Effector memory CD8-positive, alpha-beta T cell (primary cell): ENCODE results near the gene ARHGAP8.
A peak's percentile ranks its signal among the peaks of the same experiment; 100 is the strongest.

Source experiments
- ATAC-seq: fragments of 150-1000 bp; cut with Tn5 transposase; replicated peaks from 2 replicates; pipeline ENCODE4 v1.10.0; 2021; ENCODE audit warnings: mild to moderate bottlenecking, moderate library complexity
- DNase-seq, 3 experiments: peaks; one replicate each; pipeline ENCODE4 v3.0.0; 2021
- H3K27ac Mint-ChIP-seq, 2 donors: one replicate each; pipeline ENCODE4 v1.8.0; 2022; ENCODE audit warnings: mild to moderate bottlenecking in 2 of 2, mixed read lengths in 2 of 2, moderate library complexity in 2 of 2
- H3K27me3 Mint-ChIP-seq, 2 donors: one replicate each; pipeline ENCODE4 v1.8.0; 2022; ENCODE audit warnings: mixed read lengths in 2 of 2
- H3K36me3 Mint-ChIP-seq: one replicate; pipeline ENCODE4 v1.8.0; 2022; ENCODE audit warnings: mild to moderate bottlenecking, moderate library complexity, mixed read lengths; ENCODE audit not compliant: insufficient read depth
- H3K4me1 Mint-ChIP-seq, 2 donors: one replicate each; pipeline ENCODE4 v1.8.0; 2022; ENCODE audit warnings: low read depth in 2 of 2, mixed read lengths in 2 of 2
- H3K4me3 Mint-ChIP-seq, 2 donors: one replicate each; pipeline ENCODE4 v1.8.0; 2022; ENCODE audit warnings: mild to moderate bottlenecking in 2 of 2, mixed read lengths in 2 of 2, moderate library complexity in 2 of 2
- H3K9me3 Mint-ChIP-seq, 2 donors: one replicate each; pipeline ENCODE4 v1.8.0; 2022; ENCODE audit warnings: mixed read lengths in 2 of 2
- total RNA-seq, 9 experiments: gene quantifications; one replicate each; lab custom pipeline; 2026; lab: John Stamatoyannopoulos, UW

ARHGAP8 gene
- total RNA-seq = 0.10 to 6.0 (median 0.32) reads per million in 9 experiments

DNA sequence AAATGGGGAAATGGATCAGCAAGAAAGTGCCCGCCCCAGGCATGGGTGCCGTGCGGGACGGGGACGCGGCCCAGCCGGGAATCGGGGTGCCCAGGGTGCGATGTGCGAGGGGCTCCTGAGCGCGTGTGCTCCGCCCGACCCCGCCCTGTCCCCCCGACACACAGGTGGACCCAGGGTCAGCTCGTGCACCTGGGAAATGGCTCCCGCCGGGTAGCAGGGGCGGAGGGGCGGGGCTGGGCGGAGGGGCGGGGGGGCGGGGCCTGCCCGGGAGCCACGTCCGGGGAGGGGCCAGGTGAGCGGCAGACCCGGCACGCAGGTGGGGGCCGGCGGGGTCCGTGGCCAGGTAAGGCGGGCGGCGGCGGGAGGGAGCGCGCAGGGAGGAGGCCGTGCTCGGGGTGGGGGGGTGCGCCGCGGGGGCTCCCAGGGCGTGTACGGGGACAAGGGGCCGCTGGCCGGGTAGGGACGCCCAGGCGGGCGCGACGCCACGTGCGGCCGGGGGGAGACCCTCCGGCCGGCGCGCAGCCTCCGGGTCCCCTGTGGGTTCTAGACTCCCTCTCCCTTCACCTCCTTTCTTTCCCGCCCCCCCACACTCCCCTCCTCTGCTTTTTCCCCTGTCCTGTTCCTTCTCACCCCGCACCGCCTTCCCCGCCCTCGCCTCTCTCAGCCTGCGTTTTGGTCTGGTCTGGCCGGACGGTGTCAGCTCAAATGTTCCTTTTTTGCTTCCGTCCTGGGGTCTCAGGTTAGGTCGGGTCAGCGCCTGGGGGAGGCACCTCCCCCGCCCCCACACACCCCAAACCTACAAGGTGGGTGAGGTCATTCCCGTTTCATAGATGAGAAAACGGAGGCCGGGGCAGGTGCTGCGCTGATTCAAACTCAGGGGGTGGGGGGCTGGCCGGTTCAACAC is at the start of gene ARHGAP8:
Gene ARHGAP8 (plus strand): TSS at position 291 of the 904 bp plus-strand sequence. CDS start 33,953 bp downstream, outside the sequence.
- Mint-ChIP-seq H3K4me3 (peak within 1 kb of the TSS; percentile 73 to 77), H3K36me3 (peaks cover 3% of the 10 kb centered on the region), H3K9me3 (no peaks in the 10 kb centered on the region), H3K27ac (peak within 1 kb of the TSS in 1 of 2 donors; percentile 55), H3K27me3 (peaks cover 56 to 69% of the 10 kb centered on the region in 2 donors), H3K4me1 (peaks cover 8% of the 10 kb centered on the region in 2 donors)
- ATAC-seq (peak; percentile 55), DNase-seq (no peak)

DNA sequence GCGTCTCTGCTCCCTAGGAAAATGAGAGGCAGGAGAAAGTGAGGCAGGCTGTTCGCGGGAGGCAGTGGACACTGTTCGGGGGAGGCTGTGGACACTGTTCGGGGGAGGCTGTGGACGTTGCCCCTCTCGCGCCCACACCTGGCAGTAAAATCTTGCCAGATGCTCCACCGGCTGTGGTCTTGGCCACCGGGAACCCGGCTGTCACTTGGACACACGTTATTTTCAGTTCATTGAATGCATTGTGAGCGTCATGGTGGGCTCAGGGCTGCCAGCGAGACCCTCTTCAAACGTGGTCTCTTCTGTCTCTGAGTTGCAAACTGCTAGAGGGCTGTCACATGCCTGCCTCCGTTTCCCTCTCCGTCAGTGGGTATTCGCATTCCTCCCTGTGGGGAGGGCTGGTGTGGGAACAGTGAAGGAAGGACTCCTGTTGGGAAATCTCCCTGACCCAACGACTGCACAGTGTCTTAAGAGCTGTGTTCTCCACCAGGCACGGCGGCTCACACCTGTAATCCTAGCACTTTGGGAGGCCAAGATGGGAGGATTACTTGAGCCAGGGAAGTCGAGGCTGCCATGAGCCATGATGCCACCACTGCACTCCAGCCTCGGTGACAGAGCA is 49.0 kb upstream of the ARHGAP8 start:
- H3K4me1 Mint-ChIP-seq = peaks cover 28 to 55% of the 10 kb centered on the region in 2 donors
- DNase-seq = no peak
- ATAC-seq = no peak
- H3K27ac Mint-ChIP-seq = peak overlapping the region; percentile 82 to 84
- H3K9me3 Mint-ChIP-seq = no peaks in the 10 kb centered on the region
- H3K36me3 Mint-ChIP-seq = peaks cover 39% of the 10 kb centered on the region
- no peaks in the 10 kb centered on the region for H3K27me3 Mint-ChIP-seq
- H3K4me3 Mint-ChIP-seq = peak overlapping the region; percentile 75 to 88

DNA sequence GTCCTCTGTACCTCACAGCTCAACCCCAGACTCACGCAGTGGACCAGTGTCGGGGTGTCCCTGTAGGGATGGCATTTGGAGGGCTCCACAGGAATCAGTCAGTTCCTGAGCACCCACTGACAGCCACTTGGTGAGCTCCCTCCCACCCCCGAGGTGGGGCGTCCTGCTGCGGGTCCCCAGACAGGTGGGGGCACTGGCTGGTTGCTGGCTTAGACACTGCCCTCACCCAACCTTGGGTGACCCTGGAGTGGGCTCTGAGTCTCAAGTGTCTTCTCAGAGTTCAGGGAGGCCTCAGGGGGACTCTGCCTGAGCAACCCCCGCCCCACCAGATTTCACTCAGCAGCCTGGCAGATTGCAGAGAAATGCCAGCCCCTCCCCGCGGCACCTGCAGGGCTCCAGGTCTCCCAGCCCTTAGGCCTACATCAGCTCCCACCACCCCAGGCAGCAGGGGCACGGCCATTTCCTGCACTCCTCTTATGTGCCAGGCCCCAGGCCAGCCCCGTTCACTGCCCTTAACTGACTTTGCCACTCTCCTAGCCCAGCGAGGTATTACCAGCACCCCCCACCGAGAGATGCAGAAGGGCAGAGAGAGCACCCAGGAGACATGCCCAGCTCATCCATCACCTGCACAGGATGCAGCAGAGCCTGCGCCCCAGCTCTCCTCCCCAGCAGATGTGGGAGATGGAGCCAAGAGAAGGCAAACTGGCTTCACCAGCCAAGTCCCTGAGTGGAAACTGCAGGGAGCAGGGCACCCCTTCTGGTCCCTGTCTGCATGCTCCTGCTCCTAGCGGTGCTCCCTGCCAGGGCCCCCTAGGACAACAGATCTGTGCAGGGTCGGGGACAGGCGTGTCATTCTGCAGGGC is 48.0 kb upstream of the ARHGAP8 start:
- ATAC-seq = no peak
- peak overlapping the region in 1 of 2 donors; percentile 84 for H3K27ac Mint-ChIP-seq
- H3K4me3 Mint-ChIP-seq = peak overlapping the region; percentile 75 to 88
- peaks cover 44% of the 10 kb centered on the region for H3K36me3 Mint-ChIP-seq
- no peak for DNase-seq
- H3K27me3 Mint-ChIP-seq = no peaks in the 10 kb centered on the region
- peaks cover 30 to 56% of the 10 kb centered on the region in 2 donors for H3K4me1 Mint-ChIP-seq
- no peaks in the 10 kb centered on the region for H3K9me3 Mint-ChIP-seq

DNA sequence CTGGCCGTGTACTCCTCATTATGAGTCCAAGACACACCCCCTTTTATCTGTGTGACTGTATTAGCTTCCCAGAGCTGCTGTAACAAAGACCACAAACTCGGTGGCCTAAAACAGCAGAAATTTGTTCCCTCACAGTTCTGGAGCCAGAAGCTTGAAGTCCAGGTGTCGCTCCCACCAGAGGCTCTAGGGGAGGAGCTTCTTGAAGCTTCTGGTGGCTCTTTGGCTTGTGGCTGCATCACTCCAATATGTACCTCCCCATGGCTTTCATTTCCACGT is 47.4 kb upstream of the ARHGAP8 start:
- ATAC-seq (no peak), DNase-seq (no peak)
- Mint-ChIP-seq H3K9me3 (no peaks in the 10 kb centered on the region), H3K4me3 (peak overlapping the region; percentile 16 to 88), H3K27me3 (no peaks in the 10 kb centered on the region), H3K27ac (peak overlapping the region in 1 of 2 donors; percentile 87), H3K36me3 (peaks cover 50% of the 10 kb centered on the region), H3K4me1 (peaks cover 35 to 61% of the 10 kb centered on the region in 2 donors)

DNA sequence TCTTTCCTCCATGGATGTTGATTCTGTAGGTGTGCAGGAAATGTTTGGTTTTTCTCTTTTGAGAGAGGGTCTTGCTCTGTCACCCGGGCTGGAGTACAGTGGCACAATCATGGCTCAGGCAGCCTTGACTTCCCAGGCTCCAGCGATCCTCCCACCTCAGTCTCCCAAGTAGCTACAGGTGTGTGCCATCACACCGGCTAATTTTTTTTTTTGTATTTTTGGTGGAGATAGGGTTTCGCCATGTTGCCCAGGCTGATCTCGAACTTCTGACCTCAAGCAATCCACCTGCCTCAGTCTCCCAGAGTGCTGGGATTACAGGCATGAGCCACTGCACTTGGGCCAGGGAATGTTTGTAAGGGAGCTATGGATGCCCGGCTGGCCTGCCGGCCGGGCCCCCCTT is 45.9 kb upstream of the ARHGAP8 start:
- Mint-ChIP-seq H3K27me3 (no peaks in the 10 kb centered on the region), H3K36me3 (peaks cover 62% of the 10 kb centered on the region), H3K4me1 (peaks cover 46 to 68% of the 10 kb centered on the region in 2 donors), H3K4me3 (peak overlapping the region; percentile 21 to 88), H3K9me3 (no peaks in the 10 kb centered on the region), H3K27ac (peak overlapping the region in 1 of 2 donors; percentile 96)
- DNase-seq = no peak
- no peak for ATAC-seq

DNA sequence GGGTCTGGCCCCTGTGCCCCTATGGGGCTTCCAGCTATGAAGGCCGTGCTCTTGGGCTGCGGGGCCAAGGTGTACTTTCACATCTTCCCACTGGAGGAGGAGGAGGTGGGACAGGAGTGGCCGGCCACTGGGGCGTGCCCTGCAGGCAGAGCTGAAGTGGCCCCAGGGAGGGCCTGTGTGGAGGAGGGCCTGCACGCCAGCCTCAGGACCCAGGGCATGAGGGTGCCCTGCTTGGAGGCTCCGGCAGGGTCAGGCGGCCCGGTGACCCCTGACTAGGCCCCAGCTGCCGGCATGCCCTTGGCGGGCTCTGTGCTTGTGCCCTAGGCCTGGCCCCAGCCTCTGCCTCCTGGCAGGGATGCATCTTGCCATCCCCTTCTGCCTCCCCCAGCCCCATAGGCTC is 45.2 kb upstream of the ARHGAP8 start:
- Mint-ChIP-seq H3K36me3 (peaks cover 63% of the 10 kb centered on the region), H3K4me3 (peak overlapping the region; percentile 13 to 85), H3K4me1 (peaks cover 48 to 72% of the 10 kb centered on the region in 2 donors), H3K27me3 (no peaks in the 10 kb centered on the region), H3K27ac (peak overlapping the region; percentile 26 to 96), H3K9me3 (no peaks in the 10 kb centered on the region)
- no peak for DNase-seq
- no peak for ATAC-seq

DNA sequence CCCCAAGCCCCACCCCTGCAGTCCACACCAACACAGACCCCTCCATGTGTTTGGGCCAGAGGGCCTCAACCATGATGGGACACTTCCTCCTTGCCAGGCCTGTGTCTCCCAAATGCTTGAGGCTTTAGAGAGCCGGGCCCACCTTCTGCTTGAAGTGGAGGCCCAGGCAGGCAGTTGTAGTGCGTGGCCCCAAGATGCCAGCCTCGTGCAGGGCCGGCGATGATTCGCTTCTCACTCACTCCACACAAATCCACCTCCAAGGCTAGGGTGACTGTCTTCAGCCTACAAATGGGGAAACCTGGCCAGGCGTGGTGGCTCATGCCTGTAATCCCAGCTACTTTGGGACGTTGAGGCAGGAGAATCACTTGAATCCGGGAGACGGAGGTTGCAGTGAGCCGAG is 44.6 kb upstream of the ARHGAP8 start:
- Mint-ChIP-seq H3K9me3 (no peaks in the 10 kb centered on the region), H3K4me3 (peak overlapping the region; percentile 13 to 85), H3K4me1 (peaks cover 53 to 77% of the 10 kb centered on the region in 2 donors), H3K27me3 (no peaks in the 10 kb centered on the region), H3K27ac (peak overlapping the region; percentile 26 to 96), H3K36me3 (peaks cover 65% of the 10 kb centered on the region)
- DNase-seq (no peak), ATAC-seq (no peak)

DNA sequence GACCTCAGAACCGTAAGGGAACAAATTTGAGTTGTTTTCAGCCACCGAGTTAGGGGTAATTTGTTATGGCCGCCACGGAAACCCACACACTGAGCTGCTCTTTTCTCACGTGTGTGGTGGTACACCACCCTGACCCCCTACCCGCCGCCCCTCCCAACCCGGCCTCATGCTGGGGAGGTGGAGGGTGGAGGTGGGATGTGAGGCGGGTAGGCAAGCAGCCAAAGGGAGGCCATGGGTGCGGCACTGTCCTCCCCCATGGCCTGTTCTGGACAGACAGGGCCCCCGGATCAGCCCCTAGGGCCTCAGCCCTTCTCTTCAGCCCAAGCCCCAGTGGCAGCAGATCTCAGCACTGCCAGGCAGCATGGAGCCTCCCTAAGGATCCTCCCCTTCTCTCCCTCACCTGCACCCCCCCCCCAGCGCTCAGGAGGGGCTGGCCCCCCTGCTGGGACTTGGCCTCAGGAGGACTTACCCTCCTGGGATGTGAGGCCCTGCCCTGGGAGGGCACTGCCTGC is 42.4 kb upstream of the ARHGAP8 start:
- DNase-seq (peak; percentile 54 to 77 (median 73)), ATAC-seq (peak; percentile 73)
- H3K27me3 Mint-ChIP-seq = no peaks in the 10 kb centered on the region
- peaks cover 70% of the 10 kb centered on the region for H3K36me3 Mint-ChIP-seq
- peak overlapping the region; percentile 96 for H3K27ac Mint-ChIP-seq
- H3K4me1 Mint-ChIP-seq = peaks cover 55 to 82% of the 10 kb centered on the region in 2 donors
- peak overlapping the region; percentile 83 to 85 for H3K4me3 Mint-ChIP-seq
- no peaks in the 10 kb centered on the region for H3K9me3 Mint-ChIP-seq

DNA sequence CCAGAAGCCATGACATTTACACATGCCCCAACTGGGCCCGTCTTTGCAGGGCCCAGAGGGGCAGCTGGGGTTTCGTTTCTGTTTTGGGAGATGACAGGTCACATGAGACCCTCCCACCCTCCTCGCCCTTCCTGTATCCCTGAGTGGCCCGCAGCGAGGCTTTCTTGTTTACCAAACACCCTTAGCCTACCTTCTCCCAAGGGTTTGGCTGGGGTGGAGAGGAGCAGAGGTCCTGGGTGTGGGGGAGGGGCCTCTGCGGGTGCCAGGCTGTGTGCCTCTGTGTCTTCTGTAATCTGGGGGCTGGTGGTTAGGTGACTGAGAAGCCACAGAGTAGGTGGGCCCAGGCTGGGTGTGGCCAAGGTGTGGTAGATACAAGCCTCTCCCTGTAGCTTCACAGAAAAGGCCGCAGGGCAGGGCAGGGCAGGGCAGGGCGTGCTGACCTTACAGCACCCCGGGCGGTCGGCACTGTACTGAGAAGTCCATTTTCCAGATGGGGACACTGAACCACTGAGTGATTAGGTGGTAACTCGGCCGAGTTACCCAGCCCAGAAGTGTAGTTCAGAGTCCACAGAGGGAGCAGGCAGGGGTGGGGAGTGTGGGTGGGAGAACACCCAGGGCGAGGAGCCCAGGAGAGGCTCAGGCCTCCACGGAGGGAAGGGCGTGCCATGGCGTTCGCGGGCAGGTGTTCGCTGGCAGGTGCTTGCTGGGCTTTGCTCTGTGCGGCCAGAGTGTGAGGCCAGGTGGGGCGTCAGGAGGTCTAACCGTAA is 41.7 kb upstream of the ARHGAP8 start:
- Mint-ChIP-seq H3K4me1 (peaks cover 49 to 76% of the 10 kb centered on the region in 2 donors), H3K36me3 (peaks cover 66% of the 10 kb centered on the region), H3K27me3 (no peaks in the 10 kb centered on the region), H3K4me3 (peak overlapping the region; percentile 83 to 85), H3K9me3 (no peaks in the 10 kb centered on the region), H3K27ac (peak overlapping the region; percentile 96)
- ATAC-seq = peak; percentile 70
- DNase-seq = peak; percentile 50 to 70 (median 64)

DNA sequence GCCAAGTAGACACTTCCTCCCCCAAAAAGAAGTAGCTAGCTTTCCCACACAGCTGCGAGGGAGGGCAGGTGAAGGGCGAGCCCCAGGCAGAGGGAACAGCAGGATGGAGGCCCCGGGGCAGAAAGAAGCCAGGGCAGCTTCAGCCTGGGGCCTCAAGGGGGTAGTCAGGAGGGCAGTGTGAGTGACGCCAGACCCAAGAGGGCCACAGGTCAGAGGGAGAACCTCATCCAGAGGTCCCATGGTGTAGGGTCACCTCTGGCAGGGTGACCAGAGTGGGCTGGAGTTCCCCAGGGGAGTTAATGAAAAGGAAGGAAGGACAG is 41.2 kb upstream of the ARHGAP8 start:
- H3K4me3 Mint-ChIP-seq = peak overlapping the region; percentile 83 to 85
- H3K4me1 Mint-ChIP-seq = peaks cover 49 to 71% of the 10 kb centered on the region in 2 donors
- H3K27me3 Mint-ChIP-seq = no peaks in the 10 kb centered on the region
- DNase-seq (no peak), ATAC-seq (no peak)
- H3K36me3 Mint-ChIP-seq = peaks cover 70% of the 10 kb centered on the region
- H3K27ac Mint-ChIP-seq = peak overlapping the region; percentile 96
- no peaks in the 10 kb centered on the region for H3K9me3 Mint-ChIP-seq

DNA sequence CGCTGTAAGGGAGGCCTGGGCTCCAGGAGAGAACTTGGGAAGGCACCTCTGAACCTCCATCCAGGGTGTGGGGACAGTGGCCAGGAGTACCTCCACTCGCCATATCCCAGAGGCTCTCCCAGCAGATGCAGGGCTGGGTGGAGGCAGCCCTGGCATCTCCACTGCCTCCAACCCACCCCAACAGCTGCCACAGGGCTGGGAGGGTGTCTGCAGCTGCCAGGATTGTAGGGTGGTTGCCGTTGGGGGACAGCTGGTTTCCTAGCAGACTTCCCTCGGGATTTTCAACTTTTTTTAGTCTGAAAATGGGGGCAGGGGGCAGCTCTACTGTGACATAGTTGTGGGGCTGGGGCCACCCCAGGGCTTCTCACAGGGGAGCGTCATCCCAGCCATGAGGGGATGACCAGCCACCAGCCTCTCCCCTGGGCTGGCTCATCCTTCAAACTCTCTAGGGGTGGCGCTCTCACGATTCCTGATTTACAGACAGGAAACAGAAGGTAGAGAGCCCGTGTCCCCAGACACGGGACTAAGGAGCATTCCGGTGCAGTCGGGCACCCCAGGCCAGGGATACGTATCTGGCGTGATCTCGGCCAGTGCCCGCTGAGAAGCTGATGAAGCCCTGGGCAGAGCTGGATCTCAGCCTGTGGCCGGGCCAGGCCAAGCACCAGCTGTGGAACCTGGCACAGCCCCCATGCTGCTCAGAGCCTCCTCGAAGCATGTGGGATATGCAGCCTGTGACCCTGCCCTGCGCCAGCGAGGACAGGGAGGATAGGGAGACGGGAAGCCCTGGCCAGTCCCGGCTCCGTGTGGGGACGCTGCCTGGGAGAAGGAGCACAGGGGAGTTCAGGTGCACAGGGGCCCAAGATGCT is 40.5 kb upstream of the ARHGAP8 start:
- DNase-seq = no peak
- Mint-ChIP-seq H3K36me3 (peaks cover 71% of the 10 kb centered on the region), H3K4me3 (peak overlapping the region; percentile 83 to 85), H3K9me3 (no peaks in the 10 kb centered on the region), H3K27me3 (no peaks in the 10 kb centered on the region), H3K27ac (peak overlapping the region; percentile 96), H3K4me1 (peaks cover 47 to 70% of the 10 kb centered on the region in 2 donors)
- ATAC-seq = no peak

DNA sequence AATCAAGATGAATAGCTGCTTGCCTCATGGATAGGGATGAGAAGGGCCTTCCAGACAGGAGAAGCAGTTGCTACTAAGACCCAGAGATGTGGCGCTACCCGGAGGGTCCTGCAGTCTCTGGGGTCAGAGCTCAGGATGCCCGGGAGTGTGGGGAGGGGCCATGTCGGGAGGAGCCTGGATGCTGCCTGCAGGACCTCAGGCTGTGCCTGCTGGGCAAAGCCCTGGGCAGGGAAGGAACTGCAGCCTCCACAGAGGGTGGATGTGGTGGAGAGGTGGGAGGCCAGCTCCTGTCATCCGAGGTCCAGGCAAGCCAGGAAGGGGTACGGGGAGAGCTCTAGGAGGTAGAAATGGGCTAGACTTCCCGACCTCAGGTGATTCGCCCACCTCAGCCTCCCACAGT is 39.4 kb upstream of the ARHGAP8 start:
- Mint-ChIP-seq H3K4me1 (peaks cover 42 to 67% of the 10 kb centered on the region in 2 donors), H3K27me3 (no peaks in the 10 kb centered on the region), H3K9me3 (no peaks in the 10 kb centered on the region), H3K36me3 (peaks cover 75% of the 10 kb centered on the region), H3K27ac (peak overlapping the region; percentile 85 to 96), H3K4me3 (peak overlapping the region in 1 of 2 donors; percentile 85)
- DNase-seq (no peak), ATAC-seq (no peak)
